NCI-H524 treated with DMSO at 0.1 percent for 48 hours (cell line): ENCODE results near the gene NUTM2D.
"Not testable (repeated sequence)": the region's sequence is repeated elsewhere in the genome, so short reads cannot be mapped to it uniquely, and the experiment has no call there.

ENCODE experiments used
- DNase-seq: peaks from one replicate; lab custom pipeline; 2025; lab: John Stamatoyannopoulos, UW

NUTM2D gene

GRCh38 chr10:87374091-87374490, 16.5 kb downstream of the NUTM2D start:
- not testable (repeated sequence) for DNase-seq

GRCh38 chr10:87379115-87379514, 21.6 kb downstream of the NUTM2D start:
- DNase-seq = not testable (repeated sequence)

GRCh38 chr10:87383149-87383857, 25.8 kb downstream of the NUTM2D start:
- DNase-seq = not testable (repeated sequence)

- DNase-seq = not testable (repeated sequence)
Observed at GRCh38 chr10:87384283-87384682, 26.7 kb downstream of the NUTM2D start.

- DNase-seq = not testable (repeated sequence)
Observed at GRCh38 chr10:87385762-87386360, 28.3 kb downstream of the NUTM2D start.

- not testable (repeated sequence) for DNase-seq
Observed at GRCh38 chr10:87391360-87391759, 33.8 kb downstream of the NUTM2D start.

GRCh38 chr10:87396206-87396605, 38.7 kb downstream of the NUTM2D start:
- not testable (repeated sequence) for DNase-seq

- not testable (repeated sequence) for DNase-seq
Observed at GRCh38 chr10:87398436-87398835, 40.9 kb downstream of the NUTM2D start.

GRCh38 chr10:87407516-87408467, 50.2 kb downstream of the NUTM2D start:
- DNase-seq = not testable (repeated sequence)

GRCh38 chr10:87413921-87414320, 56.4 kb downstream of the NUTM2D start:
- DNase-seq = not testable (repeated sequence)
